SU-DHL-6 (cell line): ENCODE measurements around the gene CLBA1.

ENCODE experiments used
- EZH2phosphoT487 ChIP-seq: fragments of 200-600 bp; sonication (generic), shearing (Covaris generic); conservative IDR thresholded peaks from 2 replicates; pipeline ENCODE4 v1.6.1; 2018; ENCODE audit warnings: mild to moderate bottlenecking, antibody characterized with exemption, low read length, moderate library complexity, mixed read lengths
- TF ChIP-seq, protein P1 (sequence below): fragments of 200-600 bp; sonication (generic); IDR thresholded peaks from one replicate; pipeline ENCODE4 v1.5.1; 2017; ENCODE audit warnings: antibody characterized with exemption, mild to moderate bottlenecking, low read length, moderate library complexity; ENCODE audit not compliant: insufficient read depth, poor library complexity, severe bottlenecking

GRCh38 chr14:104940526-104941150 is 45.0 kb upstream of the CLBA1 start:
- TF ChIP-seq, protein P1, sequence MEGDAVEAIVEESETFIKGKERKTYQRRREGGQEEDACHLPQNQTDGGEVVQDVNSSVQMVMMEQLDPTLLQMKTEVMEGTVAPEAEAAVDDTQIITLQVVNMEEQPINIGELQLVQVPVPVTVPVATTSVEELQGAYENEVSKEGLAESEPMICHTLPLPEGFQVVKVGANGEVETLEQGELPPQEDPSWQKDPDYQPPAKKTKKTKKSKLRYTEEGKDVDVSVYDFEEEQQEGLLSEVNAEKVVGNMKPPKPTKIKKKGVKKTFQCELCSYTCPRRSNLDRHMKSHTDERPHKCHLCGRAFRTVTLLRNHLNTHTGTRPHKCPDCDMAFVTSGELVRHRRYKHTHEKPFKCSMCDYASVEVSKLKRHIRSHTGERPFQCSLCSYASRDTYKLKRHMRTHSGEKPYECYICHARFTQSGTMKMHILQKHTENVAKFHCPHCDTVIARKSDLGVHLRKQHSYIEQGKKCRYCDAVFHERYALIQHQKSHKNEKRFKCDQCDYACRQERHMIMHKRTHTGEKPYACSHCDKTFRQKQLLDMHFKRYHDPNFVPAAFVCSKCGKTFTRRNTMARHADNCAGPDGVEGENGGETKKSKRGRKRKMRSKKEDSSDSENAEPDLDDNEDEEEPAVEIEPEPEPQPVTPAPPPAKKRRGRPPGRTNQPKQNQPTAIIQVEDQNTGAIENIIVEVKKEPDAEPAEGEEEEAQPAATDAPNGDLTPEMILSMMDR = no peak
- TF ChIP-seq EZH2phosphoT487 = no peak
